GM12878 (cell line): ENCODE results near the gene DNAJC17. TPM values are rescaled to one million over a fixed set of nuclear protein-coding genes. Genes with fewer than 3 reads are reported as not detected.

Experiments used
- BCL11A ChIP-seq: IDR thresholded peaks from 2 replicates; pipeline ENCODE4 v1.6.1; 2011; ENCODE audit warnings: low read depth, low read length
- CBX5 ChIP-seq: sonication (generic); IDR thresholded peaks from 2 replicates; pipeline ENCODE4 v1.6.1; 2016; ENCODE audit warnings: low read depth, moderate library complexity, mild to moderate bottlenecking, inconsistent platforms
- CHD1 ChIP-seq: IDR thresholded peaks from 2 replicates; pipeline ENCODE4 v1.6.1; 2012; ENCODE audit warnings: low read depth, low read length, improper control_type of control experiment
- CHD2 ChIP-seq: IDR thresholded peaks from 2 replicates; pipeline ENCODE4 v1.6.1; 2011; ENCODE audit warnings: low read depth, low read length, improper control_type of control experiment, borderline replicate concordance
- CREB1 ChIP-seq: IDR thresholded peaks from 2 replicates; pipeline ENCODE4 v1.6.1; 2012; ENCODE audit warnings: low read depth, mild to moderate bottlenecking, inconsistent platforms
- EGR1 ChIP-seq, 2 experiments: IDR thresholded peaks; 1 replicate in 1 of 2; 2 replicates in 1 of 2; pipeline ENCODE4 v1.6.1; 2011 to 2012; ENCODE audit warnings: low read depth in 2 of 2, low read length in 2 of 2, borderline replicate concordance in 1 of 2, mild to moderate bottlenecking in 1 of 2, moderate library complexity in 1 of 2
- HDAC2 ChIP-seq: fragments of 200-600 bp; sonication (generic); IDR thresholded peaks from 2 replicates; pipeline ENCODE4 v1.6.1; 2017
- HSF1 ChIP-seq: fragments of 150-350 bp; IDR thresholded peaks from 2 replicates; pipeline ENCODE4 v1.6.1; 2014; ENCODE audit warnings: mild to moderate bottlenecking, low read depth, low read length
- IRF3 ChIP-seq: fragments of 450-650 bp; IDR thresholded peaks from 2 replicates; pipeline ENCODE4 v1.6.1; 2014; ENCODE audit warnings: mild to moderate bottlenecking
- LARP7 ChIP-seq: fragments of 450-650 bp; IDR thresholded peaks from 2 replicates; pipeline ENCODE4 v1.6.1; 2017; ENCODE audit warnings: mild to moderate bottlenecking
- MEF2B ChIP-seq: fragments of 450-650 bp; IDR thresholded peaks from 2 replicates; pipeline ENCODE4 v1.6.1; 2018; ENCODE audit warnings: mild to moderate bottlenecking, moderate library complexity; ENCODE audit not compliant: partially characterized antibody, poor library complexity, severe bottlenecking
- NBN ChIP-seq: fragments of 450-650 bp; IDR thresholded peaks from 2 replicates; pipeline ENCODE4 v1.6.1; 2016
- NR2F1 ChIP-seq: fragments of 450-650 bp; conservative IDR thresholded peaks from 2 replicates; pipeline ENCODE4 v1.6.1; 2017; ENCODE audit warnings: mild to moderate bottlenecking
- NRF1 ChIP-seq: conservative IDR thresholded peaks from 2 replicates; pipeline ENCODE4 v1.6.1; 2011; ENCODE audit warnings: mild to moderate bottlenecking, low read depth, low read length, improper control_type of control experiment
- RAD21 ChIP-seq: IDR thresholded peaks from 2 replicates; pipeline ENCODE4 v1.6.1; 2011; ENCODE audit warnings: mild to moderate bottlenecking, low read depth, low read length, moderate library complexity; ENCODE audit not compliant: insufficient read depth
- SMC3 ChIP-seq: IDR thresholded peaks from 2 replicates; pipeline ENCODE4 v1.6.1; 2011; ENCODE audit warnings: low read length, improper control_type of control experiment, borderline replicate concordance
- SPI1 ChIP-seq: IDR thresholded peaks from 2 replicates; pipeline ENCODE4 v1.6.1; 2011; ENCODE audit warnings: low read depth, mild to moderate bottlenecking, low read length, moderate library complexity, borderline replicate concordance; ENCODE audit not compliant: insufficient read depth
- SREBF1 ChIP-seq: IDR thresholded peaks from 2 replicates; pipeline ENCODE4 v1.6.1; 2012; ENCODE audit warnings: mild to moderate bottlenecking, low read length
- SREBF2 ChIP-seq: IDR thresholded peaks from 2 replicates; pipeline ENCODE4 v1.6.1; 2012; ENCODE audit warnings: mild to moderate bottlenecking, low read length
- TAF1 ChIP-seq: IDR thresholded peaks from 2 replicates; pipeline ENCODE4 v1.6.1; 2011; ENCODE audit warnings: mild to moderate bottlenecking, low read depth, low read length, borderline replicate concordance
- USF1 ChIP-seq: IDR thresholded peaks from 2 replicates; pipeline ENCODE4 v1.6.1; 2011; ENCODE audit warnings: borderline replicate concordance, low read depth, mild to moderate bottlenecking, moderate library complexity, mixed read lengths, low read length; ENCODE audit not compliant: insufficient read depth; ENCODE audit errors: extremely low read length
- ZNF592 ChIP-seq: fragments of 450-650 bp; IDR thresholded peaks from 2 replicates; pipeline ENCODE4 v1.6.1; 2017; ENCODE audit warnings: mild to moderate bottlenecking, moderate library complexity
- ZZZ3 ChIP-seq: IDR thresholded peaks from 2 replicates; pipeline ENCODE4 v1.6.1; 2011; ENCODE audit warnings: low read depth; ENCODE audit not compliant: control insufficient read depth, insufficient read length
- polyA plus RNA-seq, 11 experiments: library from polyadenylated mRNA; depleted of rRNA in 4 of 11; unstranded in 6 of 11; stranded (reverse) in 5 of 11; fragments of >200 nt; fragmentation: Nextera tagmentation in 4 of 11; fragmentation: Illumina TruSeq in 1 of 11; extraction: Ambion mirVana in 4 of 11; extraction: Trizol in 1 of 11; gene quantifications; 1 replicate in 1 of 11; 2 replicates in 10 of 11; pipeline versions ENCODE4 v1.2.1 to v1.2.3, GENCODE V29; 2011 to 2016; ENCODE audit warnings: inconsistent platforms in 2 of 11, missing spikeins in 2 of 11, low read depth in 1 of 11
- total RNA-seq, 4 experiments: library from RNA; depleted of rRNA in 3 of 4; stranded (reverse); fragments of >200 nt in 3 of 4; fragmentation: Illumina TruSeq in 1 of 4; extraction: Trizol in 1 of 4; gene quantifications; 2 replicates each; pipeline versions ENCODE4 v1.2.1 to v1.2.3, GENCODE V29; 2013 to 2021

DNAJC17 gene
- total and polyA plus RNA-seq, 10 of the 15 experiments (the other 5 are each of a cell fraction or from before 2014, with no cell fraction given): 6.1 to 62.8 (median 45.4) TPM

- TF ChIP-seq IRF3 (no peak), CREB1 (no peak), LARP7 (no peak), SPI1 (peak; percentile 98), NR2F1 (no peak), SMC3 (no peak), CHD2 (peak; percentile 68), HSF1 (0 out of 2 replicates have a peak, but pooled peaks have one; percentile 25), NRF1 (no peak), ZNF592 (no peak), CHD1 (no peak), TAF1 (peak; percentile 34; the same call in 1 of the 2 replicates), ZZZ3 (no peak), EGR1 (IDR thresholded peaks at IDR 0.05; ENCODE audit: borderline replicate concordance in 1 of 2, low read depth in 2 of 2, low read length in 2 of 2) (no peak), USF1 (no peak), MEF2B (no peak), BCL11A (no peak), NBN (peak; percentile 68; the same call in 1 of the 2 replicates), SREBF2 (no peak), CBX5 (no peak), RAD21 (no peak), SREBF1 (no peak), HDAC2 (no peak)
- TF ChIP-seq, all 136 proteins: peak for 17
Measured at GRCh38 chr15:40847223-40847961, 40.1 kb upstream of the DNAJC17 start (continued).
